Neural progenitor cell (in vitro differentiated cells): ENCODE data around the gene USP35.

Source experiments
- EZH2 ChIP-seq: fragments of 200-600 bp; sonication (generic); IDR thresholded peaks from 2 replicates; pipeline ENCODE4 v1.6.1; 2017; ENCODE audit warnings: antibody characterized with exemption, mild to moderate bottlenecking, moderate library complexity
- TF ChIP-seq, protein P1 (sequence below): fragments of 200-600 bp; sonication (generic); IDR thresholded peaks from 2 replicates; pipeline ENCODE4 v1.5.1; 2017; ENCODE audit warnings: antibody characterized with exemption, mild to moderate bottlenecking

GRCh38 chr11:78231962-78232501 lies 43.3 kb downstream of the USP35 start:
- TF ChIP-seq, protein P1, sequence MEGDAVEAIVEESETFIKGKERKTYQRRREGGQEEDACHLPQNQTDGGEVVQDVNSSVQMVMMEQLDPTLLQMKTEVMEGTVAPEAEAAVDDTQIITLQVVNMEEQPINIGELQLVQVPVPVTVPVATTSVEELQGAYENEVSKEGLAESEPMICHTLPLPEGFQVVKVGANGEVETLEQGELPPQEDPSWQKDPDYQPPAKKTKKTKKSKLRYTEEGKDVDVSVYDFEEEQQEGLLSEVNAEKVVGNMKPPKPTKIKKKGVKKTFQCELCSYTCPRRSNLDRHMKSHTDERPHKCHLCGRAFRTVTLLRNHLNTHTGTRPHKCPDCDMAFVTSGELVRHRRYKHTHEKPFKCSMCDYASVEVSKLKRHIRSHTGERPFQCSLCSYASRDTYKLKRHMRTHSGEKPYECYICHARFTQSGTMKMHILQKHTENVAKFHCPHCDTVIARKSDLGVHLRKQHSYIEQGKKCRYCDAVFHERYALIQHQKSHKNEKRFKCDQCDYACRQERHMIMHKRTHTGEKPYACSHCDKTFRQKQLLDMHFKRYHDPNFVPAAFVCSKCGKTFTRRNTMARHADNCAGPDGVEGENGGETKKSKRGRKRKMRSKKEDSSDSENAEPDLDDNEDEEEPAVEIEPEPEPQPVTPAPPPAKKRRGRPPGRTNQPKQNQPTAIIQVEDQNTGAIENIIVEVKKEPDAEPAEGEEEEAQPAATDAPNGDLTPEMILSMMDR: no peak
- TF ChIP-seq EZH2: no peak
